Measurements from ENCODE around the gene RAB10. TPM values are rescaled to one million over a fixed set of nuclear protein-coding genes. Genes with fewer than 3 reads are reported as not detected.
"Not testable (repeated sequence)": the region's sequence is repeated elsewhere in the genome, so short reads cannot be mapped to it uniquely, and the experiment has no call there.

Gene RAB10
- total RNA-seq, 1 experiment from 2014 or later = 67.9 TPM

GRCh38 chr2:25998816-25999383 lies 35.0 kb upstream of the RAB10 start:
- H3K9me2 ChIP-seq (replicated peaks; ENCODE audit: insufficient read depth, low read length); H3K4me1 ChIP-seq (ENCODE audit: low read length); H2AFZ ChIP-seq (ENCODE audit: low read length); H3K36me3 ChIP-seq (ENCODE audit: insufficient read depth, low read length); H3K4me3 ChIP-seq (ENCODE audit: low read length); H3K9ac ChIP-seq (ENCODE audit: low read length); H4K20me1 ChIP-seq (ENCODE audit: insufficient read depth, low read depth, low read length); H3K79me2 ChIP-seq (ENCODE audit: low read length); H3K9me3 ChIP-seq (ENCODE audit: low read length); H3K4me2 ChIP-seq (ENCODE audit: low read depth, low read length, poor library complexity, severe bottlenecking); DNase-seq; H3K27ac ChIP-seq (ENCODE audit: low read length); H3K27me3 ChIP-seq (ENCODE audit: low read length): not testable (repeated sequence)

GRCh38 chr2:25999406-25999805 lies 34.5 kb upstream of the RAB10 start:
- not testable (repeated sequence) for H3K9ac ChIP-seq (ENCODE audit: low read length); H4K20me1 ChIP-seq (ENCODE audit: insufficient read depth, low read depth, low read length); H3K79me2 ChIP-seq (ENCODE audit: low read length); H3K9me2 ChIP-seq (replicated peaks; ENCODE audit: insufficient read depth, low read length); H3K4me3 ChIP-seq (ENCODE audit: low read length); H2AFZ ChIP-seq (ENCODE audit: low read length); H3K4me1 ChIP-seq (ENCODE audit: low read length); H3K9me3 ChIP-seq (ENCODE audit: low read length); H3K27me3 ChIP-seq (ENCODE audit: low read length); DNase-seq; H3K27ac ChIP-seq (ENCODE audit: low read length); H3K4me2 ChIP-seq (ENCODE audit: low read depth, low read length, poor library complexity, severe bottlenecking); H3K36me3 ChIP-seq (ENCODE audit: insufficient read depth, low read length)

GRCh38 chr2:26000561-26001082 lies 33.3 kb upstream of the RAB10 start:
- Histone ChIP-seq H3K9ac (ENCODE audit: low read length) (no peak overlapping the region), H3K9me2 (replicated peaks; ENCODE audit: insufficient read depth, low read length) (no peaks in the 10 kb centered on the region), H3K4me2 (ENCODE audit: low read depth, low read length, poor library complexity, severe bottlenecking) (no peak overlapping the region), H3K27ac (ENCODE audit: low read length) (no peak overlapping the region), H3K9me3 (ENCODE audit: low read length) (no peaks in the 10 kb centered on the region), H2AFZ (ENCODE audit: low read length) (no peak overlapping the region), H3K4me1 (ENCODE audit: low read length) (no peaks in the 10 kb centered on the region), H3K4me3 (ENCODE audit: low read length) (no peak overlapping the region), H3K36me3 (ENCODE audit: insufficient read depth, low read length) (no peaks in the 10 kb centered on the region), H4K20me1 (ENCODE audit: insufficient read depth, low read depth, low read length) (no peaks in the 10 kb centered on the region), H3K27me3 (ENCODE audit: low read length) (no peaks in the 10 kb centered on the region), H3K79me2 (ENCODE audit: low read length) (no peaks in the 10 kb centered on the region)
- DNase-seq = no peak

GRCh38 chr2:26001743-26002351 lies 32.0 kb upstream of the RAB10 start:
- no peaks in the 10 kb centered on the region for H3K79me2 ChIP-seq (ENCODE audit: low read length)
- no peak overlapping the region for H3K4me2 ChIP-seq (ENCODE audit: low read depth, low read length, poor library complexity, severe bottlenecking)
- no peaks in the 10 kb centered on the region for H3K27me3 ChIP-seq (ENCODE audit: low read length)
- no peak overlapping the region for H3K4me3 ChIP-seq (ENCODE audit: low read length)
- no peaks in the 10 kb centered on the region for H3K9me2 ChIP-seq (replicated peaks; ENCODE audit: insufficient read depth, low read length)
- DNase-seq = no peak
- no peaks in the 10 kb centered on the region for H4K20me1 ChIP-seq (ENCODE audit: insufficient read depth, low read depth, low read length)
- no peaks in the 10 kb centered on the region for H3K9me3 ChIP-seq (ENCODE audit: low read length)
- no peaks in the 10 kb centered on the region for H3K4me1 ChIP-seq (ENCODE audit: low read length)
- H3K36me3 ChIP-seq (ENCODE audit: insufficient read depth, low read length) = no peaks in the 10 kb centered on the region
- no peak overlapping the region for H3K9ac ChIP-seq (ENCODE audit: low read length)
- H3K27ac ChIP-seq (ENCODE audit: low read length) = no peak overlapping the region
- no peak overlapping the region for H2AFZ ChIP-seq (ENCODE audit: low read length)

GRCh38 chr2:26002632-26003310 lies 31.1 kb upstream of the RAB10 start:
- no peaks in the 10 kb centered on the region for H3K4me1 ChIP-seq (ENCODE audit: low read length)
- no peak overlapping the region for H2AFZ ChIP-seq (ENCODE audit: low read length)
- no peak overlapping the region for H3K9ac ChIP-seq (ENCODE audit: low read length)
- no peak overlapping the region for H3K4me3 ChIP-seq (ENCODE audit: low read length)
- H3K4me2 ChIP-seq (ENCODE audit: low read depth, low read length, poor library complexity, severe bottlenecking) = no peak overlapping the region
- no peak overlapping the region for H3K27ac ChIP-seq (ENCODE audit: low read length)
- DNase-seq = no peak
- H4K20me1 ChIP-seq (ENCODE audit: insufficient read depth, low read depth, low read length) = no peaks in the 10 kb centered on the region
- no peaks in the 10 kb centered on the region for H3K79me2 ChIP-seq (ENCODE audit: low read length)
- H3K9me2 ChIP-seq (replicated peaks; ENCODE audit: insufficient read depth, low read length) = no peaks in the 10 kb centered on the region
- no peaks in the 10 kb centered on the region for H3K9me3 ChIP-seq (ENCODE audit: low read length)
- H3K27me3 ChIP-seq (ENCODE audit: low read length) = no peaks in the 10 kb centered on the region
- H3K36me3 ChIP-seq (ENCODE audit: insufficient read depth, low read length) = no peaks in the 10 kb centered on the region

- no peak overlapping the region for H3K4me2 ChIP-seq (ENCODE audit: low read depth, low read length, poor library complexity, severe bottlenecking)
Observed at GRCh38 chr2:26008095-26008494, 25.8 kb upstream of the RAB10 start.

GRCh38 chr2:26008851-26009566 lies 24.9 kb upstream of the RAB10 start:
- Histone ChIP-seq H3K4me1 (ENCODE audit: low read length) (no peaks in the 10 kb centered on the region; the same call in 1 of the 2 replicates), H3K27ac (ENCODE audit: low read length) (no peak overlapping the region), H3K36me3 (ENCODE audit: insufficient read depth, low read length) (no peaks in the 10 kb centered on the region), H3K9ac (ENCODE audit: low read length) (no peak overlapping the region), H3K27me3 (ENCODE audit: low read length) (0 out of 2 replicates have a peak, but pooled peaks cover 4% of the 10 kb centered on the region), H3K4me2 (ENCODE audit: low read depth, low read length, poor library complexity, severe bottlenecking) (no peak overlapping the region), H4K20me1 (ENCODE audit: insufficient read depth, low read depth, low read length) (no peaks in the 10 kb centered on the region), H3K9me2 (replicated peaks; ENCODE audit: insufficient read depth, low read length) (no peaks in the 10 kb centered on the region), H3K9me3 (ENCODE audit: low read length) (no peaks in the 10 kb centered on the region), H2AFZ (ENCODE audit: low read length) (no peak overlapping the region), H3K79me2 (ENCODE audit: low read length) (no peaks in the 10 kb centered on the region), H3K4me3 (ENCODE audit: low read length) (no peak overlapping the region)
- DNase-seq = no peak

More at GRCh38 chr2:26008095-26008494, 25.8 kb upstream of the RAB10 start:
- Histone ChIP-seq H3K36me3 (ENCODE audit: insufficient read depth, low read length) (no peaks in the 10 kb centered on the region), H3K4me3 (ENCODE audit: low read length) (no peak overlapping the region), H3K9me2 (replicated peaks; ENCODE audit: insufficient read depth, low read length) (no peaks in the 10 kb centered on the region), H3K9me3 (ENCODE audit: low read length) (no peaks in the 10 kb centered on the region), H3K27ac (ENCODE audit: low read length) (no peak overlapping the region), H3K27me3 (ENCODE audit: low read length) (0 out of 2 replicates have a peak, but pooled peaks cover 4% of the 10 kb centered on the region), H3K79me2 (ENCODE audit: low read length) (no peaks in the 10 kb centered on the region), H3K9ac (ENCODE audit: low read length) (no peak overlapping the region), H2AFZ (ENCODE audit: low read length) (no peak overlapping the region), H4K20me1 (ENCODE audit: insufficient read depth, low read depth, low read length) (no peaks in the 10 kb centered on the region), H3K4me1 (ENCODE audit: low read length) (no peaks in the 10 kb centered on the region; the same call in 1 of the 2 replicates)
- no peak for DNase-seq

GRCh38 chr2:26009567-26009963 lies 24.3 kb upstream of the RAB10 start:
- H3K27ac ChIP-seq (ENCODE audit: low read length) = no peak overlapping the region
- H3K36me3 ChIP-seq (ENCODE audit: insufficient read depth, low read length) = no peaks in the 10 kb centered on the region
- no peaks in the 10 kb centered on the region for H4K20me1 ChIP-seq (ENCODE audit: insufficient read depth, low read depth, low read length)
- H3K9me3 ChIP-seq (ENCODE audit: low read length) = no peaks in the 10 kb centered on the region
- no peak overlapping the region for H3K4me2 ChIP-seq (ENCODE audit: low read depth, low read length, poor library complexity, severe bottlenecking)
- H3K9me2 ChIP-seq (replicated peaks; ENCODE audit: insufficient read depth, low read length) = no peaks in the 10 kb centered on the region
- no peak overlapping the region for H2AFZ ChIP-seq (ENCODE audit: low read length)
- no peak for DNase-seq
- 0 out of 2 replicates have a peak, but pooled peaks cover 4% of the 10 kb centered on the region for H3K27me3 ChIP-seq (ENCODE audit: low read length)
- H3K79me2 ChIP-seq (ENCODE audit: low read length) = no peaks in the 10 kb centered on the region
- H3K4me1 ChIP-seq (ENCODE audit: low read length) = no peaks in the 10 kb centered on the region; the same call in 1 of the 2 replicates
- H3K9ac ChIP-seq (ENCODE audit: low read length) = no peak overlapping the region
- no peak overlapping the region for H3K4me3 ChIP-seq (ENCODE audit: low read length)
